NOMO-1 treated with dmso at 0.1 percent for 144 hours (cell line): ENCODE measurements around the gene COBL.

Source experiments
- DNase-seq: peaks from one replicate; lab custom pipeline; 2025; ENCODE audit not compliant: unreplicated experiment; lab: John Stamatoyannopoulos, UW

COBL gene

GRCh38 chr7:51278797-51279196, 37.8 kb downstream of the COBL start:
- no peak for DNase-seq

- DNase-seq, result no peak
These were observed 39.6 kb downstream of the COBL start for GRCh38 chr7:51276967-51277366.

- no peak for DNase-seq
These were observed 40.5 kb downstream of the COBL start for GRCh38 chr7:51276091-51276605.

GRCh38 chr7:51275532-51275931, 41.1 kb downstream of the COBL start:
- no peak for DNase-seq

GRCh38 chr7:51274955-51275354, 41.7 kb downstream of the COBL start:
- DNase-seq, result no peak

- no peak for DNase-seq
These were observed 42.6 kb downstream of the COBL start for GRCh38 chr7:51274001-51274400.

- DNase-seq, result no peak
These were observed 43.2 kb downstream of the COBL start for GRCh38 chr7:51273360-51273759.

GRCh38 chr7:51270965-51271364, 45.6 kb downstream of the COBL start:
- DNase-seq, result no peak

GRCh38 chr7:51269911-51270310, 46.7 kb downstream of the COBL start:
- DNase-seq, result no peak

- no peak for DNase-seq
These were observed 47.3 kb downstream of the COBL start for GRCh38 chr7:51269321-51269720.

- DNase-seq, result no peak
These were observed 47.8 kb downstream of the COBL start for GRCh38 chr7:51268859-51269258.

- no peak for DNase-seq
These were observed 49.4 kb downstream of the COBL start for GRCh38 chr7:51267169-51267568.

GRCh38 chr7:51265066-51265907, 51.3 kb downstream of the COBL start:
- DNase-seq, result no peak

GRCh38 chr7:51263631-51264484, 52.8 kb downstream of the COBL start:
- no peak for DNase-seq

GRCh38 chr7:51262796-51263531, 53.6 kb downstream of the COBL start:
- DNase-seq, result no peak

- DNase-seq, result no peak
These were observed 54.4 kb downstream of the COBL start for GRCh38 chr7:51261950-51262795.

- DNase-seq, result no peak
These were observed 55.3 kb downstream of the COBL start for GRCh38 chr7:51261117-51261835.

GRCh38 chr7:51260516-51260915, 56.1 kb downstream of the COBL start:
- no peak for DNase-seq

- DNase-seq, result no peak
These were observed 56.8 kb downstream of the COBL start for GRCh38 chr7:51259766-51260165.

GRCh38 chr7:51256916-51257315, 59.7 kb downstream of the COBL start:
- DNase-seq, result no peak
